Upper lobe of left lung (tissue), 6 donors: ENCODE measurements around the gene LCE6A. TPM values are rescaled to one million over a fixed set of nuclear protein-coding genes. Genes with fewer than 3 reads are reported as not detected.

Experiments
- ATAC-seq, 2 donors: fragments of 200-7000 bp; cut with Tn5 transposase; one replicate each; pipeline ENCODE4 v1.9.1; 2022; ENCODE audit warnings: mild to moderate bottlenecking in 2 of 2, moderate library complexity in 2 of 2; ENCODE audit not compliant: low FRiP score in 2 of 2
- DNase-seq, 2 donors: peaks; one replicate each; pipeline ENCODE4 v3.0.0-alpha.2; 2019 to 2020
- H3K27ac ChIP-seq, 4 donors: fragments of 200-600 bp; sonication (generic); one replicate each; pipeline ENCODE4 v1.5.1; 2016 to 2019
- H3K27me3 ChIP-seq, 4 donors: fragments of 200-600 bp; sonication (generic); one replicate each; pipeline ENCODE4 v1.5.1; 2017 to 2019
- H3K36me3 ChIP-seq, 4 donors: fragments of 200-600 bp; sonication (generic); one replicate each; pipeline ENCODE4 v1.5.1; 2016 to 2019
- H3K4me1 ChIP-seq, 4 donors: fragments of 200-600 bp; sonication (generic); one replicate each; pipeline ENCODE4 v1.5.1; 2018 to 2019
- H3K4me3 ChIP-seq, 4 donors: fragments of 200-600 bp; sonication (generic); one replicate each; pipeline ENCODE4 v1.5.1; 2017 to 2019; ENCODE audit warnings: mild to moderate bottlenecking in 2 of 4, moderate library complexity in 1 of 4
- H3K9me3 ChIP-seq, 4 donors: fragments of 200-600 bp; sonication (generic); one replicate each; pipeline ENCODE4 v1.5.1; 2018 to 2019
- EP300 ChIP-seq, 4 donors: sonication (generic); formaldehyde crosslinking; IDR thresholded peaks; one replicate each; pipeline ENCODE4 v1.5.1; 2017; ENCODE audit warnings: antibody characterized with exemption in 4 of 4, control low read depth in 2 of 4
- POLR2A ChIP-seq, 4 donors: fragments of 450-650 bp; IDR thresholded peaks; one replicate each; pipeline ENCODE4 v1.5.1; 2016 to 2017; ENCODE audit warnings: antibody characterized with exemption in 4 of 4, mild to moderate bottlenecking in 2 of 4
- POLR2AphosphoS5 ChIP-seq, 2 donors: sonication (generic); formaldehyde crosslinking; IDR thresholded peaks; one replicate each; pipeline ENCODE4 v1.5.1; 2017; ENCODE audit warnings: antibody characterized with exemption in 2 of 2
- WGBS, 2 donors: methylation state at CpG; one replicate each; pipeline ENCODE4 v1.1.5; 2017 to 2018; 5-methylcytosine and 5-hydroxymethylcytosine counted together
- total RNA-seq, 6 donors: library from RNA; depleted of rRNA in 4 of 6; stranded (reverse); fragments of >200 nt in 4 of 6; gene quantifications; one replicate each; pipeline versions ENCODE4 v1.1.0 to v1.2.1, GENCODE V29; 2016 to 2021
- TF ChIP-seq, protein P1 (sequence below), 6 experiments: fragments of 450-650 bp in 4 of 6; fragments of 200-600 bp in 2 of 6; sonication (generic) in 2 of 6; IDR thresholded peaks; one replicate each; pipeline ENCODE4 v1.5.1; 2016 to 2019; ENCODE audit warnings: antibody characterized with exemption in 6 of 6
- donor health status: DM: no; HTN: no; CAD: no; lungs with moderate emphysema.
- donor health status: DM: no; HTN: yes; CAD: no; lungs with severe emphysema.

Gene LCE6A
- total RNA-seq, 6 donors from 2014 or later: not detected

DNA sequence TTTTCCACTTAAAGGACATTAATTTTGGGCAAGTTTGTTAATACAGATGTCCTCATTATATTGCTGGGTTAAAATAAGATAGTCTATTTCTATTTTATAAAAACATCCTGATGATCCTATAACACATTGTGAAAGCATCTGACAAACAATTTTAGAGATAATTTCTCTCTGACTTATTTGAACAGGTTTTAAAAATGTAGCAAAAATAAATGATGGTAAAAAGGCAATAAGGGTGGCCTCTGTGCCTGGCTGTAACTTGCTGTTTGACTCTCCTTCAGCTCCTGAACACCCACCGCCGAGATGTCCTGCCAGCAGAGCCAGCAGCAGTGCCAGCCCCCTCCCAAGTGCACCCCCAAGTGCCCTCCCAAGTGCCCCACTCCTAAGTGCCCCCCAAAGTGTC, 15.5 kb upstream of the LCE6A start, which contains the start of gene LCE1A:
Gene LCE1A, plus strand, starts transcription at position 301 of the 400 bp plus-strand sequence. Its CDS starts 0 bp downstream, at position 301.
- Histone ChIP-seq H3K27ac (no peak within 1 kb of the TSS), H3K27me3 (no peaks in the 10 kb centered on the region), H3K4me1 (no peaks in the 10 kb centered on the region), H3K4me3 (no peak within 1 kb of the TSS), H3K36me3 (no peaks in the 10 kb centered on the region), H3K9me3 (no peaks in the 10 kb centered on the region)
- DNase-seq (no peak), ATAC-seq (no peak)
- 59 to 85% methylated on average over 2 of the region's 2 CpGs for WGBS, 2 donors
- TF ChIP-seq POLR2AphosphoS5 (IDR thresholded peaks at IDR 0.05): no peak
- TF ChIP-seq, protein P1, sequence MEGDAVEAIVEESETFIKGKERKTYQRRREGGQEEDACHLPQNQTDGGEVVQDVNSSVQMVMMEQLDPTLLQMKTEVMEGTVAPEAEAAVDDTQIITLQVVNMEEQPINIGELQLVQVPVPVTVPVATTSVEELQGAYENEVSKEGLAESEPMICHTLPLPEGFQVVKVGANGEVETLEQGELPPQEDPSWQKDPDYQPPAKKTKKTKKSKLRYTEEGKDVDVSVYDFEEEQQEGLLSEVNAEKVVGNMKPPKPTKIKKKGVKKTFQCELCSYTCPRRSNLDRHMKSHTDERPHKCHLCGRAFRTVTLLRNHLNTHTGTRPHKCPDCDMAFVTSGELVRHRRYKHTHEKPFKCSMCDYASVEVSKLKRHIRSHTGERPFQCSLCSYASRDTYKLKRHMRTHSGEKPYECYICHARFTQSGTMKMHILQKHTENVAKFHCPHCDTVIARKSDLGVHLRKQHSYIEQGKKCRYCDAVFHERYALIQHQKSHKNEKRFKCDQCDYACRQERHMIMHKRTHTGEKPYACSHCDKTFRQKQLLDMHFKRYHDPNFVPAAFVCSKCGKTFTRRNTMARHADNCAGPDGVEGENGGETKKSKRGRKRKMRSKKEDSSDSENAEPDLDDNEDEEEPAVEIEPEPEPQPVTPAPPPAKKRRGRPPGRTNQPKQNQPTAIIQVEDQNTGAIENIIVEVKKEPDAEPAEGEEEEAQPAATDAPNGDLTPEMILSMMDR (IDR thresholded peaks at IDR 0.05): no peak
- no peak for TF ChIP-seq POLR2A (IDR thresholded peaks at IDR 0.05)
- TF ChIP-seq EP300 (IDR thresholded peaks at IDR 0.05): no peak

DNA sequence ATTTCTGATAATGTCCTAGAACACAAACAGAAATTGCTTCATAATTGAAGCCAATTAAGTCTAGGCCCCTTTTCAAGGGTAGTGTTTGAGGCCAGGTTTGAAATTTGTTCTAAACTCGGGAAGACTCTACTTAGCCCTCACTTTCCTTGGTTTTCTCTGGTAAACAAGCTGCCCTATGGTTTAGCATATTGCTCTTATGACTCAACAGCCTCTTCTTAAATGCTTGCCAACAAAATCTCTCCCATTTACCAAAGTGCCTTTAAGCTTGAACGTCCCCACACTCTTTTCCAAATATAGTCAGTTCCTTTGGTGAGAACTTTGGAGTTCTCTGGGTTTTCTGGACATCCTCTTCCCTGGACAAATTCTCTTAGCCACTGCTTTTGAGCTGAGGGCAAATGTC, 5.8 kb upstream of the LCE6A start:
- no peak for DNase-seq
- TF ChIP-seq POLR2A (IDR thresholded peaks at IDR 0.05) (no peak), POLR2AphosphoS5 (IDR thresholded peaks at IDR 0.05) (no peak), EP300 (IDR thresholded peaks at IDR 0.05) (no peak)
- TF ChIP-seq, protein P1 (IDR thresholded peaks at IDR 0.05): no peak
- no peaks in the 10 kb centered on the region for H3K27me3 ChIP-seq
- no peaks in the 10 kb centered on the region for H3K4me1 ChIP-seq
- H3K9me3 ChIP-seq: no peaks in the 10 kb centered on the region
- no peak for ATAC-seq
- H3K36me3 ChIP-seq: no peaks in the 10 kb centered on the region
- 55 to 57% methylated on average over 2 of the region's 2 CpGs for WGBS, 2 donors
- no peak overlapping the region for H3K27ac ChIP-seq
- no peak overlapping the region for H3K4me3 ChIP-seq

DNA sequence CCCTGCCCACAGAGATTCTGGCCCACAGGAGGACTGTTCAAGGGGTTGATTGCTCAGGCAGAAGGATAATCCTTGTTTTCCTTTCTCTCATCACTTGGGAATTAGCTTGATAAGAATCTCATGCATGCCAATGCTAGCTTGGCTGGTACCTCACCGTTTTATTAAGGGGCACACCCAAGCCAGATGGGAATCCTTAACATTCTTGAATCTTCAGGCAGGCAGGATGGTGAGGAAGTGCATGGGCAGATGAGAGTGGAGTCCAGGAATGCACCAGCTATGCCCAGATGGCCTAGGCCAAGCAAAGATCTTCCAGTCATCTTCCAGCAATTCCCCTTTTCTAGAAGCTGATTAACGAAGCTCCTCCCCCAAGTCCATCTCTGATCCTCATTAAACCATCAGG, 13.0 kb downstream of the LCE6A start:
- 51 to 69% methylated on average over 2 of the region's 2 CpGs for WGBS, 2 donors
- DNase-seq (no peak), ATAC-seq (no peak)
- Histone ChIP-seq H3K9me3 (no peaks in the 10 kb centered on the region), H3K27ac (no peak overlapping the region), H3K4me3 (no peak overlapping the region), H3K36me3 (no peaks in the 10 kb centered on the region), H3K4me1 (no peaks in the 10 kb centered on the region), H3K27me3 (no peaks in the 10 kb centered on the region)
- no peak for TF ChIP-seq POLR2A (IDR thresholded peaks at IDR 0.05)
- no peak for TF ChIP-seq POLR2AphosphoS5 (IDR thresholded peaks at IDR 0.05)
- TF ChIP-seq EP300 (IDR thresholded peaks at IDR 0.05): no peak
- TF ChIP-seq, protein P1 (IDR thresholded peaks at IDR 0.05): no peak

DNA sequence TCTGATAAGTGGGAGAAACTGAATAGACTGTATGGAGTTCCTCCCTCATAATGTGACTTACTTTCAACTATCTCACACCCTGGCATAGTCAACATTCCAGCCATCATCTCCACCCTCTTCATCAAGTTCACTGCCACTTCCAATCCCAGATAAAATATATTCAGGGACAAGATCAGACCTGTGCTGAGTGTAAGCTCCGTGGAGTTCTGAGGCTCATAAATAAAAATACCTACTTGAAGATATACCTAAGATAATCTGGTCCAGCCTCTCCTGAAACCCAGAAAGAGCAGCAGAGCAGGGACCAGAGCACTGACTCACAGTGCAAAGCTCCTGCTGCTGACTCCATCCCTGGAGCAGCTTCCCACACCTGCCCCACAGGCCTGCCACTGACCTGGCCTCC, 15.4 kb downstream of the LCE6A start:
- H3K36me3 ChIP-seq: no peaks in the 10 kb centered on the region
- ATAC-seq: no peak

DNA sequence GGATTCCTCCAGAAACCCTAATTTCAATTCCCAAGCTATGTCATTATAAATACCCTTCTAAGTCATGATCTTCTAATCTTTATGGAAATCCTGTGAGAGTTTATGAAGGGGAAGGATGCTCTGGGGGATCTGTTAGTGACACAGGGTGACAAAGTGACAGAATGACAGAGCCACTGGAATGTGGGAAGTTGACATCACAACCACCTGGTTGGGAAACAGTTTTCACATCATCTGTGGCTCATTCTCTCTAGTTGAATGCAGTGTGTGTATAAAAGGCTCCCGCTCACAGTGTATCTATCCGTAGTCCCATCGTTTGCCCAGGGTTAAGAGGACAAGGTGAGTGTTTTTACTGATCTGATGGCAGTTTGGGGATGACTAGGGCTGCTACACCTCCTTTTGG, 17.0 kb downstream of the LCE6A start, which contains the start of gene LCE7A:
Gene LCE7A, plus strand, starts transcription at position 301 of the 400 bp plus-strand sequence. CDS start 702 bp downstream, outside the sequence.
- TF ChIP-seq, protein P1 (IDR thresholded peaks at IDR 0.05): no peak
- TF ChIP-seq POLR2A (IDR thresholded peaks at IDR 0.05) (no peak), POLR2AphosphoS5 (IDR thresholded peaks at IDR 0.05) (no peak), EP300 (IDR thresholded peaks at IDR 0.05) (no peak)
- no peak for ATAC-seq
- Histone ChIP-seq H3K36me3 (no peaks in the 10 kb centered on the region), H3K27ac (no peak within 1 kb of the TSS), H3K4me1 (no peaks in the 10 kb centered on the region), H3K9me3 (no peaks in the 10 kb centered on the region), H3K27me3 (no peaks in the 10 kb centered on the region), H3K4me3 (no peak within 1 kb of the TSS)
- DNase-seq: no peak
- 77 to 90% methylated on average over 3 of the region's 3 CpGs for WGBS, 2 donors

More for the DNA sequence above, 15.4 kb downstream of the LCE6A start:
- 75 to 77% methylated on average over 1 of the region's 1 CpG for WGBS, 2 donors
- no peaks in the 10 kb centered on the region for H3K27me3 ChIP-seq
- H3K9me3 ChIP-seq: no peaks in the 10 kb centered on the region
- TF ChIP-seq POLR2AphosphoS5 (IDR thresholded peaks at IDR 0.05): no peak
- TF ChIP-seq POLR2A (IDR thresholded peaks at IDR 0.05): no peak
- TF ChIP-seq, protein P1 (IDR thresholded peaks at IDR 0.05): no peak
- no peak for TF ChIP-seq EP300 (IDR thresholded peaks at IDR 0.05)
- no peaks in the 10 kb centered on the region for H3K4me1 ChIP-seq
- no peak overlapping the region for H3K4me3 ChIP-seq
- no peak for DNase-seq
- H3K27ac ChIP-seq: no peak overlapping the region
